ENCODE data around the gene GPX1. TPM values are rescaled to one million over a fixed set of nuclear protein-coding genes. Genes with fewer than 3 reads are reported as not detected.
"Not testable (repeated sequence)": the region's sequence is repeated elsewhere in the genome, so short reads cannot be mapped to it uniquely, and the experiment has no call there.

The GPX1 gene
- total and polyA plus RNA-seq, 2 donors: 204 to 384 TPM

GRCh38 chr3:49391310-49391709, 33.2 kb upstream of the GPX1 start:
- not testable (repeated sequence) for DNase-seq (ENCODE audit: low read depth in 6 of 9, low spot score in 9 of 9); H3K27ac ChIP-seq (ENCODE audit: low read depth in 1 of 2, low read length in 1 of 2); H3K4me3 ChIP-seq (ENCODE audit: low read length in 2 of 2); H3K9me3 ChIP-seq (ENCODE audit: control insufficient read depth in 2 of 2, insufficient read depth in 1 of 2, low read length in 1 of 2); H3K4me1 ChIP-seq (ENCODE audit: control insufficient read depth in 2 of 2, insufficient read depth in 2 of 2, low read length in 2 of 2); H3K27me3 ChIP-seq (ENCODE audit: control insufficient read depth in 2 of 2, insufficient read depth in 1 of 2, low read length in 1 of 2)
- WGBS: 98% methylated on average over 10 of the region's 10 CpGs
- H3K36me3 ChIP-seq (ENCODE audit: control insufficient read depth in 2 of 2, insufficient read depth in 2 of 2, low read length in 1 of 2): peaks cover 32 to 33% of the 10 kb centered on the region in 2 donors

GRCh38 chr3:49389297-49389696, 31.1 kb upstream of the GPX1 start:
- no peak overlapping the region for H3K27ac ChIP-seq (ENCODE audit: low read depth in 1 of 2, low read length in 1 of 2)
- H3K4me1 ChIP-seq (ENCODE audit: control insufficient read depth in 2 of 2, insufficient read depth in 2 of 2, low read length in 2 of 2): peaks cover 3% of the 10 kb centered on the region in 2 donors
- DNase-seq (ENCODE audit: low read depth in 6 of 9, low spot score in 9 of 9): no peak
- peaks cover 17 to 18% of the 10 kb centered on the region in 2 donors for H3K36me3 ChIP-seq (ENCODE audit: control insufficient read depth in 2 of 2, insufficient read depth in 2 of 2, low read length in 1 of 2)
- H3K27me3 ChIP-seq (ENCODE audit: control insufficient read depth in 2 of 2, insufficient read depth in 1 of 2, low read length in 1 of 2): no peaks in the 10 kb centered on the region
- H3K9me3 ChIP-seq (ENCODE audit: control insufficient read depth in 2 of 2, insufficient read depth in 1 of 2, low read length in 1 of 2): no peaks in the 10 kb centered on the region
- 96% methylated on average over 6 of the region's 6 CpGs for WGBS
- H3K4me3 ChIP-seq (ENCODE audit: low read length in 2 of 2): no peak overlapping the region

GRCh38 chr3:49388289-49388820, 30.2 kb upstream of the GPX1 start:
- Histone ChIP-seq H3K36me3 (ENCODE audit: control insufficient read depth in 2 of 2, insufficient read depth in 2 of 2, low read length in 1 of 2) (peaks cover 13 to 16% of the 10 kb centered on the region in 2 donors), H3K4me3 (ENCODE audit: low read length in 2 of 2) (no peak overlapping the region), H3K27ac (ENCODE audit: low read depth in 1 of 2, low read length in 1 of 2) (no peak overlapping the region), H3K9me3 (ENCODE audit: control insufficient read depth in 2 of 2, insufficient read depth in 1 of 2, low read length in 1 of 2) (no peaks in the 10 kb centered on the region), H3K4me1 (ENCODE audit: control insufficient read depth in 2 of 2, insufficient read depth in 2 of 2, low read length in 2 of 2) (peaks cover 3% of the 10 kb centered on the region in 2 donors), H3K27me3 (ENCODE audit: control insufficient read depth in 2 of 2, insufficient read depth in 1 of 2, low read length in 1 of 2) (no peaks in the 10 kb centered on the region)
- DNase-seq (ENCODE audit: low read depth in 6 of 9, low spot score in 9 of 9): no peak
- WGBS: 96% methylated on average over 1 of the region's 1 CpG

- no peak overlapping the region for H3K4me3 ChIP-seq (ENCODE audit: low read length in 2 of 2)
- peaks cover 11 to 15% of the 10 kb centered on the region in 2 donors for H3K36me3 ChIP-seq (ENCODE audit: control insufficient read depth in 2 of 2, insufficient read depth in 2 of 2, low read length in 1 of 2)
- no peaks in the 10 kb centered on the region for H3K9me3 ChIP-seq (ENCODE audit: control insufficient read depth in 2 of 2, insufficient read depth in 1 of 2, low read length in 1 of 2)
- H3K4me1 ChIP-seq (ENCODE audit: control insufficient read depth in 2 of 2, insufficient read depth in 2 of 2, low read length in 2 of 2): peaks cover 3% of the 10 kb centered on the region in 2 donors
- WGBS: 98% methylated on average over 2 of the region's 2 CpGs
- no peak overlapping the region for H3K27ac ChIP-seq (ENCODE audit: low read depth in 1 of 2, low read length in 1 of 2)
- no peaks in the 10 kb centered on the region for H3K27me3 ChIP-seq (ENCODE audit: control insufficient read depth in 2 of 2, insufficient read depth in 1 of 2, low read length in 1 of 2)
- no peak for DNase-seq (ENCODE audit: low read depth in 6 of 9, low spot score in 9 of 9)
Measured at GRCh38 chr3:49387721-49388120, 29.6 kb upstream of the GPX1 start.

- no peaks in the 10 kb centered on the region for H3K27me3 ChIP-seq (ENCODE audit: control insufficient read depth in 2 of 2, insufficient read depth in 1 of 2, low read length in 1 of 2)
- peaks cover 3% of the 10 kb centered on the region in 2 donors for H3K4me1 ChIP-seq (ENCODE audit: control insufficient read depth in 2 of 2, insufficient read depth in 2 of 2, low read length in 2 of 2)
Measured at GRCh38 chr3:49386056-49386756, 28.1 kb upstream of the GPX1 start.

GRCh38 chr3:49385617-49386016, 27.5 kb upstream of the GPX1 start:
- Histone ChIP-seq H3K9me3 (ENCODE audit: control insufficient read depth in 2 of 2, insufficient read depth in 1 of 2, low read length in 1 of 2) (no peaks in the 10 kb centered on the region), H3K36me3 (ENCODE audit: control insufficient read depth in 2 of 2, insufficient read depth in 2 of 2, low read length in 1 of 2) (peaks cover 7 to 17% of the 10 kb centered on the region in 2 donors), H3K27me3 (ENCODE audit: control insufficient read depth in 2 of 2, insufficient read depth in 1 of 2, low read length in 1 of 2) (no peaks in the 10 kb centered on the region), H3K4me3 (ENCODE audit: low read length in 2 of 2) (no peak overlapping the region), H3K4me1 (ENCODE audit: control insufficient read depth in 2 of 2, insufficient read depth in 2 of 2, low read length in 2 of 2) (peaks cover 3% of the 10 kb centered on the region in 2 donors), H3K27ac (ENCODE audit: low read depth in 1 of 2, low read length in 1 of 2) (no peak overlapping the region)
- DNase-seq (ENCODE audit: low read depth in 6 of 9, low spot score in 9 of 9): no peak
- WGBS: 99% methylated on average over 1 of the region's 1 CpG

More at GRCh38 chr3:49386056-49386756, 28.1 kb upstream of the GPX1 start:
- H3K4me3 ChIP-seq (ENCODE audit: low read length in 2 of 2): no peak overlapping the region
- no peak for DNase-seq (ENCODE audit: low read depth in 6 of 9, low spot score in 9 of 9)
- H3K36me3 ChIP-seq (ENCODE audit: control insufficient read depth in 2 of 2, insufficient read depth in 2 of 2, low read length in 1 of 2): peaks cover 7 to 17% of the 10 kb centered on the region in 2 donors
- no peak overlapping the region for H3K27ac ChIP-seq (ENCODE audit: low read depth in 1 of 2, low read length in 1 of 2)
- no peaks in the 10 kb centered on the region for H3K9me3 ChIP-seq (ENCODE audit: control insufficient read depth in 2 of 2, insufficient read depth in 1 of 2, low read length in 1 of 2)
- 66% methylated on average over 11 of the region's 11 CpGs for WGBS

- Histone ChIP-seq H3K4me1 (ENCODE audit: control insufficient read depth in 2 of 2, insufficient read depth in 2 of 2, low read length in 2 of 2) (peaks cover 0 to 3% of the 10 kb centered on the region in 2 donors), H3K4me3 (ENCODE audit: low read length in 2 of 2) (no peak overlapping the region), H3K36me3 (ENCODE audit: control insufficient read depth in 2 of 2, insufficient read depth in 2 of 2, low read length in 1 of 2) (peaks cover 6 to 8% of the 10 kb centered on the region in 2 donors), H3K9me3 (ENCODE audit: control insufficient read depth in 2 of 2, insufficient read depth in 1 of 2, low read length in 1 of 2) (no peaks in the 10 kb centered on the region), H3K27ac (ENCODE audit: low read depth in 1 of 2, low read length in 1 of 2) (no peak overlapping the region), H3K27me3 (ENCODE audit: control insufficient read depth in 2 of 2, insufficient read depth in 1 of 2, low read length in 1 of 2) (no peaks in the 10 kb centered on the region)
- no peak for DNase-seq (ENCODE audit: low read depth in 6 of 9, low spot score in 9 of 9)
- WGBS: 94% methylated on average over 5 of the region's 5 CpGs
Measured at GRCh38 chr3:49383387-49383786, 25.2 kb upstream of the GPX1 start.

GRCh38 chr3:49378249-49378895, 20.2 kb upstream of the GPX1 start:
- H3K36me3 ChIP-seq (ENCODE audit: control insufficient read depth in 2 of 2, insufficient read depth in 2 of 2, low read length in 1 of 2): peaks cover 21 to 30% of the 10 kb centered on the region in 2 donors
- H3K4me3 ChIP-seq (ENCODE audit: low read length in 2 of 2): no peak overlapping the region
- no peak overlapping the region for H3K27ac ChIP-seq (ENCODE audit: low read depth in 1 of 2, low read length in 1 of 2)
- no peak for DNase-seq (ENCODE audit: low read depth in 6 of 9, low spot score in 9 of 9)
- no peaks in the 10 kb centered on the region for H3K9me3 ChIP-seq (ENCODE audit: control insufficient read depth in 2 of 2, insufficient read depth in 1 of 2, low read length in 1 of 2)
- H3K4me1 ChIP-seq (ENCODE audit: control insufficient read depth in 2 of 2, insufficient read depth in 2 of 2, low read length in 2 of 2): peaks cover 0 to 2% of the 10 kb centered on the region in 2 donors
- 95% methylated on average over 11 of the region's 11 CpGs for WGBS
- H3K27me3 ChIP-seq (ENCODE audit: control insufficient read depth in 2 of 2, insufficient read depth in 1 of 2, low read length in 1 of 2): no peaks in the 10 kb centered on the region

GRCh38 chr3:49377483-49377882, 19.3 kb upstream of the GPX1 start:
- Histone ChIP-seq H3K36me3 (ENCODE audit: control insufficient read depth in 2 of 2, insufficient read depth in 2 of 2, low read length in 1 of 2) (peaks cover 30 to 35% of the 10 kb centered on the region in 2 donors), H3K9me3 (ENCODE audit: control insufficient read depth in 2 of 2, insufficient read depth in 1 of 2, low read length in 1 of 2) (no peaks in the 10 kb centered on the region), H3K4me3 (ENCODE audit: low read length in 2 of 2) (no peak overlapping the region), H3K27me3 (ENCODE audit: control insufficient read depth in 2 of 2, insufficient read depth in 1 of 2, low read length in 1 of 2) (no peaks in the 10 kb centered on the region), H3K27ac (ENCODE audit: low read depth in 1 of 2, low read length in 1 of 2) (no peak overlapping the region), H3K4me1 (ENCODE audit: control insufficient read depth in 2 of 2, insufficient read depth in 2 of 2, low read length in 2 of 2) (peaks cover 0 to 2% of the 10 kb centered on the region in 2 donors)
- no peak for DNase-seq (ENCODE audit: low read depth in 6 of 9, low spot score in 9 of 9)
- 93% methylated on average over 1 of the region's 1 CpG for WGBS
